GM13976 (cell line): ENCODE results near the gene CARD11.

ENCODE experiments used
- DNase-seq: peaks from one replicate; pipeline ENCODE4 v3.0.0; 2012; ENCODE audit warnings: low spot score
- in situ Hi-C: fragments of 300-500 bp; cut with MboI; formaldehyde crosslinking; loops from one replicate; pipeline ENCODE4 v1.12.0; 2022; ENCODE audit warnings: low sequenced_read_pairs, mixed read lengths, inconsistent platforms; ENCODE audit not compliant: unreplicated experiment
- TF ChIP-seq, protein P1 (sequence below): IDR thresholded peaks from 2 replicates; pipeline ENCODE4 v1.5.1; 2012; ENCODE audit warnings: borderline replicate concordance, mild to moderate bottlenecking; ENCODE audit not compliant: insufficient read depth; ENCODE audit errors: extremely low read depth, missing control alignments, control extremely low read depth

The CARD11 gene

GRCh38 chr7:2856388-2857169 lies 187.1 kb downstream of the CARD11 start:
- TF ChIP-seq, protein P1, sequence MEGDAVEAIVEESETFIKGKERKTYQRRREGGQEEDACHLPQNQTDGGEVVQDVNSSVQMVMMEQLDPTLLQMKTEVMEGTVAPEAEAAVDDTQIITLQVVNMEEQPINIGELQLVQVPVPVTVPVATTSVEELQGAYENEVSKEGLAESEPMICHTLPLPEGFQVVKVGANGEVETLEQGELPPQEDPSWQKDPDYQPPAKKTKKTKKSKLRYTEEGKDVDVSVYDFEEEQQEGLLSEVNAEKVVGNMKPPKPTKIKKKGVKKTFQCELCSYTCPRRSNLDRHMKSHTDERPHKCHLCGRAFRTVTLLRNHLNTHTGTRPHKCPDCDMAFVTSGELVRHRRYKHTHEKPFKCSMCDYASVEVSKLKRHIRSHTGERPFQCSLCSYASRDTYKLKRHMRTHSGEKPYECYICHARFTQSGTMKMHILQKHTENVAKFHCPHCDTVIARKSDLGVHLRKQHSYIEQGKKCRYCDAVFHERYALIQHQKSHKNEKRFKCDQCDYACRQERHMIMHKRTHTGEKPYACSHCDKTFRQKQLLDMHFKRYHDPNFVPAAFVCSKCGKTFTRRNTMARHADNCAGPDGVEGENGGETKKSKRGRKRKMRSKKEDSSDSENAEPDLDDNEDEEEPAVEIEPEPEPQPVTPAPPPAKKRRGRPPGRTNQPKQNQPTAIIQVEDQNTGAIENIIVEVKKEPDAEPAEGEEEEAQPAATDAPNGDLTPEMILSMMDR = no peak
- no peak for DNase-seq
- in situ Hi-C loops = no loop called here
